ENCODE data around the gene RSPRY1.
"Not testable (repeated sequence)": the region's sequence is repeated elsewhere in the genome, so short reads cannot be mapped to it uniquely, and the experiment has no call there.

RSPRY1 gene

GRCh38 chr16:57257455-57258070 lies 71.4 kb downstream of the RSPRY1 start:
- DNase-seq, result no peak

- no peak for DNase-seq
These were observed 72.2 kb downstream of the RSPRY1 start for GRCh38 chr16:57258226-57258909.

- no peak for DNase-seq
These were observed 72.9 kb downstream of the RSPRY1 start for GRCh38 chr16:57258910-57259475.

GRCh38 chr16:57260294-57260929 lies 74.3 kb downstream of the RSPRY1 start:
- DNase-seq, result peak; percentile 62

GRCh38 chr16:57261806-57262205 lies 75.7 kb downstream of the RSPRY1 start:
- peak; percentile 7 for DNase-seq

- DNase-seq, result peak; percentile 13
These were observed 76.9 kb downstream of the RSPRY1 start for GRCh38 chr16:57262841-57263540.

- peak; percentile 16 for DNase-seq
These were observed 77.6 kb downstream of the RSPRY1 start for GRCh38 chr16:57263541-57264351.

- DNase-seq, result no peak
These were observed 78.3 kb downstream of the RSPRY1 start for GRCh38 chr16:57264381-57264780.

GRCh38 chr16:57264950-57265371 lies 78.8 kb downstream of the RSPRY1 start:
- no peak for DNase-seq

- no peak for DNase-seq
These were observed 79.9 kb downstream of the RSPRY1 start for GRCh38 chr16:57265850-57266530.

- DNase-seq, result peak; percentile 45
These were observed 80.6 kb downstream of the RSPRY1 start for GRCh38 chr16:57266531-57267260.

GRCh38 chr16:57267343-57267742 lies 81.2 kb downstream of the RSPRY1 start:
- not testable (repeated sequence) for DNase-seq

- no peak for DNase-seq
These were observed 83.0 kb downstream of the RSPRY1 start for GRCh38 chr16:57268804-57269800.

GRCh38 chr16:57270221-57271062 lies 84.3 kb downstream of the RSPRY1 start:
- no peak for DNase-seq

GRCh38 chr16:57271063-57271345 lies 84.9 kb downstream of the RSPRY1 start:
- DNase-seq, result no peak

- no peak for DNase-seq
These were observed 85.9 kb downstream of the RSPRY1 start for GRCh38 chr16:57271867-57272495.

GRCh38 chr16:57273359-57273758 lies 87.2 kb downstream of the RSPRY1 start:
- DNase-seq, result no peak

- no peak for DNase-seq
These were observed 87.7 kb downstream of the RSPRY1 start for GRCh38 chr16:57273826-57274225.
